H54 (cell line): ENCODE data around the gene ATP6V0A1.
"Not testable (repeated sequence)": the region's sequence is repeated elsewhere in the genome, so short reads cannot be mapped to it uniquely, and the experiment has no call there.

Experiments used
- DNase-seq: peaks from one replicate; pipeline ENCODE4 v3.0.0; 2011; ENCODE audit warnings: low spot score, mixed read lengths; ENCODE audit not compliant: insufficient read length
- FAIRE-seq: peaks from 3 replicates; lab custom pipeline; 2011; peaks lifted over from hg19 to GRCh38; lab: Jason Lieb, UNC
- POLR2A ChIP-seq: IDR thresholded peaks from 2 replicates; pipeline ENCODE4 v1.6.1; 2011; ENCODE audit warnings: low read depth, mild to moderate bottlenecking, low read length

The ATP6V0A1 gene

DNA sequence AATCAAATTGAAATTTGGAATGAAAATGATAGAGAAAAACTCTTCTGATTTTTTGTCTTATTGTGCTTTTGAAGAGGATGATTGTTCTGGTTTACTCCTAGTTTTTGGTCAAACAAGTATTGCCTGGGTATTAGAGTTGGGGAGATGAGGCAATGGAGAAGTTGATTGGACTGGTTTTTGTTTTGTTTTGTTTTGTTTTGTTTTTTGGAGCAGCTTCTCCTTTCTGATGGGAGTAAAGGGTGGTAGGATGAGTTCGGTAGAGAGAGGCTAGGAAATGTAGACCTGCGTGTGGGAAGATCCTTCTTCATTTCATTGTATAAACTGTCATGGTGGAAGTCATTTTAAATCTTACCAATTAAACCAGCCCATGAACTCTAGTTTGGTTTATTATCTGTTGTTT, 17.7 kb downstream of the ATP6V0A1 start:
- DNase-seq: no peak
- no peak for TF ChIP-seq POLR2A
- no peak for FAIRE-seq

DNA sequence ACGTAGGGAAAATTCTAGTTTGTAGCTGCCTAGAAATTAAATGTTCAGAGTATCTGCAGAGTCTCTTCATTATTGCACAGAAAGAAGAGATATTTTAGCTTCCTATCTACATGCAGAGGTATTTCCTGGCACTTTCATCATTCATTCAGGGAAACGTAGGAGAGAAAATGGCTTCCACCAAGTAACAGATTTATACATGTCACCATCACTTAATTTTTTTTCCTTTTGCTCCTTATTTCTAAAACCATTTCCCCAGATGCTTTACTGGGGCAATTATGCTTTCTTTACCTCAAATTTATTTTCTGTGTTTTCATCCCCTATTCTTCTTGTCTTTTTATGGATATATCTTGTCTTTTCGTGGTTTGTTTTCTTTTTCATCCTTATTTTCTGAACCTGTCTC, 18.5 kb downstream of the ATP6V0A1 start:
- no peak for FAIRE-seq
- TF ChIP-seq POLR2A: no peak
- no peak for DNase-seq

DNA sequence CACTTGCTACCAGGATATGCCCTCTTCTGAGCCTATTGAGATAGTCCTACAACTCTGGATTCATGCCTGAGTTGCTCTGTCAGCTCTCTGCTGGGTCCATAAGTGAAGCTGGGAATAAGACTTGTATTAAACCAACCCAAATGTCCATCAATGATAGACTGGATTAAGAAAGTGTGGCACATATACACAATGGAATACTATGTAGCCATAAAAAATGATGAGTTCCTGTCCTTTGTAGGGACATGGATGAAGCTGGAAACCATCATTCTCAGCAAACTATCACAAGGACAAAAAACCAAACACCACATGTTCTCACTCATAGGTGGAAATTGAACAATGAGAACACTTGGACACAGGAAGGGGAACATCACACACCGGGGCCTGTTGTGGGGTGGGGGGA, 19.1 kb downstream of the ATP6V0A1 start:
- not testable (repeated sequence) for FAIRE-seq, DNase-seq

DNA sequence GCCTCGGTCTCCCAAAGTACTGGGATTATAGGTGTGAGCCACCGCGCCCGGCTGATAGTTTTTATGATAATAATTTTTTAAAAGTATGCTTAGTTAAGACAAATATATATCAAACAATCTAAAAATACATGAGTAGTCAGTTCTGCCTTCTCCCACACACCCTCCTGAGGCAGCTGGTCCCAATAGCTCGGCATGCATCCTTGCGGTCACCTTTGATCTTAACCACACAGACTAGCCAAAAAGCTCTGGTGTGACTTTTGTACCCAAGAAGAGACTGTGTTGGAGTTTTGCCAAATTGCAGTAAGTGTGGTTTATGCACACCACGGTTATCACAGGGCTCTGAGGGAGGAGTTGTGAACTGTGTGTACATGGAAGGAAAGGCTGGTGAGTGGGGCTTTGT, 25.6 kb downstream of the ATP6V0A1 start:
- FAIRE-seq: no peak
- DNase-seq: no peak
- TF ChIP-seq POLR2A: no peak

DNA sequence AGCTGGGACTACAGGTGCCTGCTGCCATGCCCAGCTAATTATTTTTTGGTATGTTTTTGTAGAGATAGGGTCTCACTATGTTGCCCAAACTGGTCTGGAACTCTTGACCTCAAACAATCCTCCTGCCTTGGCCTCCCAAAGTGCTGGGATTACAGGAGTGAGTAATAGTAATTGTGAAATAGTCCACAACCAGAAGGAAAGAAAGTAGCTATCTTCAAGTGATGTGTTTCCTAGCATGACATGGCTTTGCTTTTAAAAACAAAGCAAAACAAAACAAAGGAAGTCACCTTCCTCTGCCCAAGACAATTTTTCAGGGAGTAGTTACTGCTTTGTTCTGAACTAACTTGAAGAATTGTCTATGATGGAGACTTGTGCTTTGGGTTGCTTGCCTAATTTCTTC, 27.0 kb downstream of the ATP6V0A1 start:
- no peak for DNase-seq
- no peak for FAIRE-seq
- no peak for TF ChIP-seq POLR2A

DNA sequence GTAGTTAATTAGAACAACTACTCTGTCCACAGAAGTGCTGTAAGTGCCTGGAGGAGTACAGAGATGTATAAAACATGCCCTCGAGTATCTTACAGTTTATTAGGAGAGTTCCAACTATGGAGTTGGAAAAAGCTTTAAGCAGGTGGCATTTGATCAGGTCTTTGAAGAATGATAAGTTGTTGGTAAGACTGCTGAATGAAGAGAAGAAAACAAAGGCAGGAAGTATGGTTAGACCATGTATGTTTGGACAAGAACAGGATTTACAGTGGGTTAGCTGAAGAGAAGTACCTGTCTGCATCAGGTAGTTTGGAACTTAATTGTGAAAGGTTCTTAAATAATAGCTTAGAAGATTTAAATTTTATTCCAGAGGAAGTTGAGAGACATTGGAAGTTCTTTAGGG, 29.4 kb downstream of the ATP6V0A1 start:
- FAIRE-seq: no peak
- no peak for TF ChIP-seq POLR2A
- no peak for DNase-seq

DNA sequence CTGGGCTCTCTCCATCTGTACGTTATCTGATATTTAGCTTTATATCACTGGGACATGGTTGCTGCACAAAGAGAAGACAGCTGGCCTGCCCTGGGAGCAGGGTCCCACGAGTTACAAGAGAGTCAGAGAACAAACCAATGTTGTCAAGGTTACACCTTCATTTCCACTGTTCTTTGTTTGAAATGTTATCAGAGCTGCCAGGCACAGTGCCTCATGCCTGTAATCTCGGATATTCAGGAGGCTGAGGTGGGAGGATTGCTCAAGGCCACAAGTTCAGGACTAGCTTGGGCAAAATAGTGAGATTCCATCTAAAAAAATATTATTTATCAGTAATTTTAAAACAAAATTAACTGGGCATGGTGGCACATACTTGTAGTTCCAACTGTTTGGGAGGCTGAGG, 34.6 kb downstream of the ATP6V0A1 start:
- DNase-seq: no peak

DNA sequence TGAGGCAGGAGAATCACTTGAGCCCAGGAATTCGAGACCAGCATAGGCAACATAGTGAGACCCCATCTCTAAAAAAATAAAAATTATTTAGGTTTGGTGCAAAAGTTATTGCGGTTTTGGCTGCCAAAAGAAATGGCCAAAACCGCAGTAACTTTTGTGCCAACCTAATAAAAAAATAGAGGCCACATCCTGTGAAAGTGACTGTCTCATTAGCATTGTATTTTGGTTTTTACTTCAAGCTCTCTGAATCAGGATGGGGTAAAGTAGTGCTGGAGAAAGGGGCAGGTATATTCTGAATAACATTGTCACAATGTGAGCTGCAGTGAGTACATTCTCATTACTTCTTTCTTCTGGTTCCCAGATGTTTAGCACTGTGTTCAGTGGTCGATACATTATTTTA, 36.0 kb downstream of the ATP6V0A1 start:
- no peak for TF ChIP-seq POLR2A
- DNase-seq: no peak
- FAIRE-seq: no peak

More for the DNA sequence above, 34.6 kb downstream of the ATP6V0A1 start:
- no peak for TF ChIP-seq POLR2A
- no peak for FAIRE-seq

DNA sequence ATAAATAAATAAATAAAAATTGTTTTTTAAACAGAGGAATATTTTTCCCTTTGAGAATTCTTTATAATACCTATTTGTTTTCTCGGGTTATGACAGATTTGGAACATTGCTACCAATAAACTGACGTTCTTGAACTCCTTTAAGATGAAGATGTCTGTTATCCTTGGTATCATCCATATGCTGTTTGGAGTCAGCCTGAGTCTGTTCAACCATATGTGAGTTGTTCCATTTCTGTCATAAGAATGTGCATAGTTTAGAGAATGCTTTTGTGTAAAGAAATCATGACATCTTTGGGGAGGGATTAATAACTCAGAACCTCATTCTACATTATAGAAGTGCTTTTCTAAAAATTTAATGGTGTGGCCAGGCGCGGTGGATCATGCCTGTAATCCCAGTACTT, 40.1 kb downstream of the ATP6V0A1 start:
- DNase-seq (no peak), FAIRE-seq (no peak)
- no peak for TF ChIP-seq POLR2A

DNA sequence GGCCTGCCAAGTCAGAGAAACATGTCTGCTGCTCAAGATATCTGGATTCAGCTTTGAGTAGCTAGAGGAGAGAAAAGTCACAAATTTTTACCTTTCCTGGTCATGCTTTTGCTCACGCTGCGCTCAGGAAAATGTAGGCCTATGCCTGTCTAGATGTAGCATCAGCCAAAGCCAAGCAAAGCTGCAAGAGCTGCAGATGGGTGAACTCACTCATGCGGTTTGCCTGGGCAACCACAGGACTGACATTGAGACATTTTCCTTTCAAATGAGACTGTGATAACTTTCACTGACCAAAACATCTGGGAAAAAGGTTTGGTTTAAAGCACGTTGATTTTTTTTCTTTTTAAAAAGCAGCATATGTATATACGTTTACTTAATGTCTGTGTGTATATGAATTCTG, 43.4 kb downstream of the ATP6V0A1 start:
- no peak for TF ChIP-seq POLR2A
- no peak for DNase-seq
- no peak for FAIRE-seq

DNA sequence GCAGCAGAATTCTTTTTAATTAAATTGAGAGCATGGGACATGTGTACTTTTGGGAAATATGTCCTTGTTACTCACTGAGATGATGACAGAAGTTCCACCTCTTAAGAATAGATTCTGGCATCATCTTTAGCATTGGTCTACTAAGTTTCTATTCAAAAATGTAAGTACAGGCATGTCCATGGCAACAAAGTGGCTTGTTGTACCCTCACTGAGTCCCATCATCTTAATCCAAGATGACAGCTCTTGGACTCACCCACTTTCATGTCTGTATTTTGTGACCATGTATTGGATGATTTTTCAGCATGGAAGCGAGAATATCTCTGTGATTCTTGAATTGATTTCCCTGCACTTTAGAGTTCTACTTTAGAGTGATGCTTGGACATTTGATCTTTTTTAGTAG, 44.2 kb downstream of the ATP6V0A1 start:
- no peak for TF ChIP-seq POLR2A
- FAIRE-seq (no peak), DNase-seq (no peak)

DNA sequence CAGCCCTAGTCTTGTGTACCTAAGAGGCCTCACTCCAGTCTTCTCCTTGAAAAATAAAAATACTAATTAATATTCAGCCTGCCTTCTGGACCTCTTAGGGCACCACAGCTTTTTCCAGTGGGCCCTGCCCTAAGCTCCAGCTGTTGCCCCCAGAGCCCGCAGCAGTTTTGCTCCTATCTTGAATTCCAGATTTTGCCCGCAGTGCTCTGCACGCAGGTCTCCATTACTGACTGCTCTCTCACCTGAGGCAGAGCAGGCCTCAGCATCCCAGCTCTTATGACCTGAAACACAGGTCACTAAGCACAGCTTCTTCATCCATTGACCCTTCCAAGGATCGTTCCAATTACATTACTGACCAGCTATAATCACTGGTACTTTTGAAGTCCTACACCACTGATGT, 49.0 kb downstream of the ATP6V0A1 start:
- DNase-seq: no peak
- no peak for FAIRE-seq
- TF ChIP-seq POLR2A: no peak

DNA sequence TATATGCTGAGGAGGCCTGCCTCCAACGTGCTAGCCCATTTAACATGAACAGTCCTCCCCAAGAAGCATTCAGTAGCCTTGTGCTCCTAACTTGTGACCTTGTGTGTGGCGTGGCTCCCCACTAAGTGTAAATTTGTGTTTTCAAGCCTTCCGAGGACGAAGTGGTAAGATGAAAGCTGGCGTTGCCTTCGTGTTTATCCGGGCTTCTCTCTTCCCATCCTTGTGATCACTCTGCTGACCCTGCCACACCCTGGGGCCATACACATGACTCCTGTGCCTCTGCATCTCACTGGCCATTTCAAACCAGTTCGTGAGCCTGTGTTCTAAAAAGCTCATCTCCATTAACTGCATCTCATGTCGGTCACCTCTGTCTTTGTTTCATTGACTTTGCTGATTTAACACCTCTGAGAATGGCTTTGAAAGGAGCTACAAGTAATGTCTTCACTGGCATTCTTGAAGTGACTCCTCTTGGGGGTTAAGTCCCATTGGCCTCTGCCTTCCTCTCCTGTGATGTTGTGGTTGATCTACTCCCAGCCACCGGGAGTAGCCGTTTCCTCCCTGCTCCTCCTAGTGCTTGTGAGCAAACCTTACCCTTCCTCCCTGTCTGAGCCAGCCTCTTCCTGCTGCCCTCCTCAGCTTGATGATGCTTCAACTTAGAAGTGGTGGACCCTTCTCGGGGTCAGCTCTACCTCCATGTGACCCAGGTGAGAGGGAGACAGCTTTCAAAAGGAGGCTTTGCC, 49.9 kb downstream of the ATP6V0A1 start:
- no peak for FAIRE-seq
- DNase-seq: no peak
- TF ChIP-seq POLR2A: no peak

DNA sequence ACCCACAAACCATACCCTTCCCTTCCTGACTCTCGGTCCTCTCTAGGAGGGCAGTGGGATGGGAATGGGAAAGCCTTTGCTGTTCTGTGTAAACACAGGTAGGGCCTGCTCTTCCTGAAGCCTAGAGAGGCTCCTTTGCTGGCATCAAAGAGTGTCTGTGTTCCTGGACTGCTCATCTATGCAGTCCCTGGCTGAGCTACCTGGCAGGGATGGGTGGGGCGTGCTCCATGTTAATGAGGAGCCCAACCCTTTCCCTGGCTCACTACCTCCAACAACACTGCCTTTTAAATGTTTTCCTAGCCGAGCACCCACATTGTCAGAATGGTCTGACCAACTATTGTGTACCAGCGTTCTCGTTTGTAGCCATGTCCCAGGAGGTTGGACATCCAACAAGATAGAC, 50.7 kb downstream of the ATP6V0A1 start:
- TF ChIP-seq POLR2A: no peak
- DNase-seq (no peak), FAIRE-seq (no peak)

DNA sequence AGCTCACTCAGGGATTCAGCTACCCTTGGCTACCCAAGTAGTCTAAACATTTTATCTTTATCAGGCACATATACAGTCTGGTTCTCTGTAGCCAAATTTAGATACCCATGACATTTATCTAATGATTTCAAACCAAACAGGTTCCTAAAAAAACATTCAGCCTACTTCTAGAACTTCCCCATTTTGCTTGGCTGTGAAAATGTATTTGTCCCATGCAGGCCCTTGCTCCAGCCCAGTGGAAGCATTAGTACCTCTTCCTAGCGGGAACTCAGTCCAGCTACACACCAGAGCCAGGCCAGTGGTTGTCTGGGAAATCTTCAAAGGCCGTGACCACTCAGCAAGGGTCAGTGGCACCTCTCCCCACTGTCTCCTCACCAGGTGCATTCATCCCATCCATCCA, 51.2 kb downstream of the ATP6V0A1 start:
- FAIRE-seq: no peak
- DNase-seq: no peak
- no peak for TF ChIP-seq POLR2A

DNA sequence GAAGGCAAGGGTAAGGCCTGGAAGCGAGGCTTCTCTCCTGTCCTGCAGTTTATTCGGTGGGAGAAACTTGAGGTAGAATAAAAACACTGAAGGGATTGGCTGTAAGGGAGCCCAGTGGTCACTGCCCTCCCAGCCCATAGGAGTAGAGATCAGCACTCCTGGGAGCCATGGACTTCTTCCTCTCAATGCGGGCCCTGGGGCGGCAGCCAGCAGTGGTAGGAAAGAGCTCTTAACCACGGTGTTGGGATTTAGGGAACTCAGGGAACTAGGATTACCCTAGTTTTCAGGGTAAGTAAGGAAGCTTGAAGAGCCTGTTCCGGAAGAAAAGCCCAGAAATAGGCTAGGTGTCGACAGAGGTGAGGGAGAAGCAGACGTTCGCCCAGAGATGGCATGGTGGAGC, 53.6 kb downstream of the ATP6V0A1 start:
- FAIRE-seq: no peak
- TF ChIP-seq POLR2A: no peak

More for the DNA sequence above, 53.6 kb downstream of the ATP6V0A1 start:
- DNase-seq: no peak
